K562 (cell line): Measurements from ENCODE around the gene MICOS13. TPM values are rescaled to one million over a fixed set of nuclear protein-coding genes. Genes with fewer than 3 reads are reported as not detected.

ENCODE experiments used
- ADNP ChIP-seq: fragments of 200-800 bp; sonication (Bioruptor generic); IDR thresholded peaks from 2 replicates; pipeline ENCODE4 v1.6.1; 2016; ENCODE audit warnings: missing genetic modification characterization, missing compliant biosample characterization
- DACH1 ChIP-seq: fragments of 450-650 bp; IDR thresholded peaks from 2 replicates; pipeline ENCODE4 v1.6.1; 2018; ENCODE audit not compliant: partially characterized antibody
- DIDO1 ChIP-seq: fragments of 450-650 bp; IDR thresholded peaks from 2 replicates; pipeline ENCODE4 v1.6.1; 2016; ENCODE audit warnings: low read depth, missing biosample characterization, missing genetic modification characterization
- E2F3 ChIP-seq: fragments of 250-450 bp; sonication (Bioruptor Pico); IDR thresholded peaks from 2 replicates; pipeline ENCODE4 v1.4.0; 2020; ENCODE audit warnings: mild to moderate bottlenecking
- HDAC1 ChIP-seq, 2 experiments: fragments of 450-650 bp; IDR thresholded peaks; 2 replicates each; pipeline ENCODE4 v1.6.1; 2016 to 2017; ENCODE audit warnings: inconsistent platforms in 1 of 2, mild to moderate bottlenecking in 1 of 2, moderate library complexity in 1 of 2
- HDAC3 ChIP-seq: fragments of 450-650 bp; IDR thresholded peaks from 2 replicates; pipeline ENCODE4 v1.6.1; 2018; ENCODE audit warnings: borderline replicate concordance, mild to moderate bottlenecking, moderate library complexity; ENCODE audit not compliant: partially characterized antibody
- MTA1 ChIP-seq: fragments of 450-650 bp; IDR thresholded peaks from 2 replicates; pipeline ENCODE4 v1.6.1; 2017; ENCODE audit warnings: borderline replicate concordance
- PHF20 ChIP-seq: fragments of 450-650 bp; IDR thresholded peaks from 2 replicates; pipeline ENCODE4 v1.6.1; 2018; ENCODE audit not compliant: partially characterized antibody
- POU5F1 ChIP-seq: fragments of 150-350 bp; IDR thresholded peaks from 2 replicates; pipeline ENCODE4 v1.6.1; 2014; ENCODE audit warnings: borderline replicate concordance, low read length, low read depth, mild to moderate bottlenecking; ENCODE audit not compliant: partially characterized antibody
- RBM22 ChIP-seq: fragments of 200-400 bp; formaldehyde crosslinking; IDR thresholded peaks from 2 replicates; pipeline ENCODE4 v1.6.1; 2018; ENCODE audit warnings: low read length, low read depth; ENCODE audit not compliant: poor library complexity, severe bottlenecking
- SNRNP70 ChIP-seq: fragments of 200-400 bp; formaldehyde crosslinking; optimal IDR thresholded peaks from 2 replicates; pipeline ENCODE3; 2017; ENCODE audit warnings: low read depth, low read length
- SREBF2 ChIP-seq: sonication (generic); formaldehyde crosslinking; IDR thresholded peaks from 2 replicates; pipeline ENCODE4 v1.4.0; 2020; ENCODE audit warnings: mild to moderate bottlenecking, missing genetic modification reagents
- TBL1XR1 ChIP-seq, 2 experiments: IDR thresholded peaks; 2 replicates each; pipeline ENCODE4 v1.6.1; 2012; ENCODE audit warnings: improper control_type of control experiment in 2 of 2, low read length in 2 of 2, mild to moderate bottlenecking in 1 of 2
- TOE1 ChIP-seq, 2 experiments: fragments of 450-650 bp in 1 of 2; sonication (generic) in 1 of 2; formaldehyde crosslinking in 1 of 2; IDR thresholded peaks; 2 replicates each; pipeline versions ENCODE4 v1.7.1 to v1.8.0; 2016 to 2022; ENCODE audit warnings: borderline replicate concordance in 2 of 2, mild to moderate bottlenecking in 2 of 2, antibody characterized with exemption in 1 of 2, inconsistent platforms in 1 of 2, low read depth in 1 of 2, missing genetic modification reagents in 1 of 2, moderate library complexity in 1 of 2
- ZNF253 ChIP-seq: fragments of 250-450 bp; sonication (Bioruptor Pico); conservative IDR thresholded peaks from 2 replicates; pipeline ENCODE4 v1.6.1; 2021; ENCODE audit warnings: mild to moderate bottlenecking
- polyA plus RNA-seq, 8 experiments: library from polyadenylated mRNA; depleted of rRNA in 4 of 8; stranded (reverse) in 5 of 8; unstranded in 3 of 8; fragments of >200 nt; fragmentation: Nextera tagmentation in 2 of 8; fragmentation: Illumina TruSeq in 1 of 8; extraction: Ambion mirVana in 2 of 8; extraction: Trizol in 1 of 8; gene quantifications; 2 replicates each; pipeline versions ENCODE4 v1.2.1 to v1.2.3, GENCODE V29; 2011 to 2014; ENCODE audit warnings: inconsistent platforms in 1 of 8, missing spikeins in 1 of 8
- total RNA-seq, 7 experiments: library from RNA; depleted of rRNA in 6 of 7; stranded (reverse); fragments of >200 nt in 6 of 7; fragmentation: Illumina TruSeq in 2 of 7; extraction: Trizol in 2 of 7; gene quantifications; 2 replicates each; pipeline versions ENCODE4 v1.2.1 to v1.2.3, GENCODE V29; 2011 to 2021; ENCODE audit warnings: low replicate concordance in 1 of 7
- TF ChIP-seq, protein P1 (sequence below): sonication (generic); formaldehyde crosslinking; IDR thresholded peaks from 2 replicates; pipeline ENCODE4 v1.8.1; 2023; ENCODE audit warnings: missing genetic modification reagents, mild to moderate bottlenecking, borderline replicate concordance
- TF ChIP-seq, protein P2 (sequence below): sonication (generic); formaldehyde crosslinking; IDR thresholded peaks from 2 replicates; pipeline ENCODE4 v1.5.0; 2020; ENCODE audit warnings: missing genetic modification reagents
- TF ChIP-seq, protein P3 (sequence below): sonication (generic); formaldehyde crosslinking; IDR thresholded peaks from 2 replicates; pipeline ENCODE4 v1.8.0; 2023; ENCODE audit warnings: mild to moderate bottlenecking, missing genetic modification reagents

Gene MICOS13
- total and polyA plus RNA-seq, 9 of the 15 experiments (the other 6 are each of a cell fraction or from before 2014, with no cell fraction given): 15.5 to 220 (median 49.4) TPM

DNA sequence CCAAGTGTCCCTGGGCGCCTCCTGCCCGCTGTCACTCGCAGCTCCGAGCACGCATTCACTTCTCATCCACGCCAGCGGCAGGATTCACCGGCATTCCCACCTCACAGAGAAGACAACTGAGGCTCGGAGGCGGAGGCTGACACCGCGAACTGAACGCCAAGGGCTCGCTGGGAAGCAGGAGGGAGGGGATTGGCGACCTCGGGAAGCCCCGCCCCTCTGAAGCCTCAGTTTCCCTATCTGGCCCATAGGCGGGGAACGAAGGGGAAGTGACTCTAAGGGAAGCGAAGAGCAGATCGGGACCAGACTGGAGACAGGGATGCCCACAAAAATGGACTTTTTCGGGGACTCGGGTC is 256 bp downstream of the MICOS13 start (continued):
- TF ChIP-seq RBM22: no peak
- no peak for TF ChIP-seq POU5F1
- TF ChIP-seq SREBF2 (CRISPR knock-in tag): no peak
- TF ChIP-seq E2F3 (CRISPR knock-in tag): no peak
- no peak for TF ChIP-seq SNRNP70
- peak; percentile 78 for TF ChIP-seq PHF20
- TF ChIP-seq ADNP: no peak
- TF ChIP-seq, protein P1, sequence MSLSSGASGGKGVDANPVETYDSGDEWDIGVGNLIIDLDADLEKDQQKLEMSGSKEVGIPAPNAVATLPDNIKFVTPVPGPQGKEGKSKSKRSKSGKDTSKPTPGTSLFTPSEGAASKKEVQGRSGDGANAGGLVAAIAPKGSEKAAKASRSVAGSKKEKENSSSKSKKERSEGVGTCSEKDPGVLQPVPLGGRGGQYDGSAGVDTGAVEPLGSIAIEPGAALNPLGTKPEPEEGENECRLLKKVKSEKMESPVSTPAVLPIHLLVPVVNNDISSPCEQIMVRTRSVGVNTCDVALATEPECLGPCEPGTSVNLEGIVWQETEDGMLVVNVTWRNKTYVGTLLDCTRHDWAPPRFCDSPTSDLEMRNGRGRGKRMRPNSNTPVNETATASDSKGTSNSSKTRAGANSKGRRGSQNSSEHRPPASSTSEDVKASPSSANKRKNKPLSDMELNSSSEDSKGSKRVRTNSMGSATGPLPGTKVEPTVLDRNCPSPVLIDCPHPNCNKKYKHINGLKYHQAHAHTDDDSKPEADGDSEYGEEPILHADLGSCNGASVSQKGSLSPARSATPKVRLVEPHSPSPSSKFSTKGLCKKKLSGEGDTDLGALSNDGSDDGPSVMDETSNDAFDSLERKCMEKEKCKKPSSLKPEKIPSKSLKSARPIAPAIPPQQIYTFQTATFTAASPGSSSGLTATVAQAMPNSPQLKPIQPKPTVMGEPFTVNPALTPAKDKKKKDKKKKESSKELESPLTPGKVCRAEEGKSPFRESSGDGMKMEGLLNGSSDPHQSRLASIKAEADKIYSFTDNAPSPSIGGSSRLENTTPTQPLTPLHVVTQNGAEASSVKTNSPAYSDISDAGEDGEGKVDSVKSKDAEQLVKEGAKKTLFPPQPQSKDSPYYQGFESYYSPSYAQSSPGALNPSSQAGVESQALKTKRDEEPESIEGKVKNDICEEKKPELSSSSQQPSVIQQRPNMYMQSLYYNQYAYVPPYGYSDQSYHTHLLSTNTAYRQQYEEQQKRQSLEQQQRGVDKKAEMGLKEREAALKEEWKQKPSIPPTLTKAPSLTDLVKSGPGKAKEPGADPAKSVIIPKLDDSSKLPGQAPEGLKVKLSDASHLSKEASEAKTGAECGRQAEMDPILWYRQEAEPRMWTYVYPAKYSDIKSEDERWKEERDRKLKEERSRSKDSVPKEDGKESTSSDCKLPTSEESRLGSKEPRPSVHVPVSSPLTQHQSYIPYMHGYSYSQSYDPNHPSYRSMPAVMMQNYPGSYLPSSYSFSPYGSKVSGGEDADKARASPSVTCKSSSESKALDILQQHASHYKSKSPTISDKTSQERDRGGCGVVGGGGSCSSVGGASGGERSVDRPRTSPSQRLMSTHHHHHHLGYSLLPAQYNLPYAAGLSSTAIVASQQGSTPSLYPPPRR (CRISPR knock-in tag): no peak
- no peak for TF ChIP-seq DACH1
- no peak for TF ChIP-seq TBL1XR1 (IDR thresholded peaks at IDR 0.05; ENCODE audit: low read length in 2 of 2)
- no peak for TF ChIP-seq ZNF253
- TF ChIP-seq HDAC3: no peak
- no peak for TF ChIP-seq MTA1
- TF ChIP-seq, protein P2, sequence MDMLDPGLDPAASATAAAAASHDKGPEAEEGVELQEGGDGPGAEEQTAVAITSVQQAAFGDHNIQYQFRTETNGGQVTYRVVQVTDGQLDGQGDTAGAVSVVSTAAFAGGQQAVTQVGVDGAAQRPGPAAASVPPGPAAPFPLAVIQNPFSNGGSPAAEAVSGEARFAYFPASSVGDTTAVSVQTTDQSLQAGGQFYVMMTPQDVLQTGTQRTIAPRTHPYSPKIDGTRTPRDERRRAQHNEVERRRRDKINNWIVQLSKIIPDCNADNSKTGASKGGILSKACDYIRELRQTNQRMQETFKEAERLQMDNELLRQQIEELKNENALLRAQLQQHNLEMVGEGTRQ (CRISPR knock-in tag): no peak
- TF ChIP-seq DIDO1: no peak; the same call in 1 of the 2 replicates
- TF ChIP-seq HDAC1 (IDR thresholded peaks at IDR 0.05): peak in 1 of 2 experiments; percentile 94; a peak in 1 of 4 replicates
- no peak for TF ChIP-seq TOE1 (IDR thresholded peaks at IDR 0.05; ENCODE audit: borderline replicate concordance)
- no peak for TF ChIP-seq TOE1 (CRISPR knock-in tag; IDR thresholded peaks at IDR 0.05; ENCODE audit: borderline replicate concordance, low read depth)
- TF ChIP-seq, protein P3, sequence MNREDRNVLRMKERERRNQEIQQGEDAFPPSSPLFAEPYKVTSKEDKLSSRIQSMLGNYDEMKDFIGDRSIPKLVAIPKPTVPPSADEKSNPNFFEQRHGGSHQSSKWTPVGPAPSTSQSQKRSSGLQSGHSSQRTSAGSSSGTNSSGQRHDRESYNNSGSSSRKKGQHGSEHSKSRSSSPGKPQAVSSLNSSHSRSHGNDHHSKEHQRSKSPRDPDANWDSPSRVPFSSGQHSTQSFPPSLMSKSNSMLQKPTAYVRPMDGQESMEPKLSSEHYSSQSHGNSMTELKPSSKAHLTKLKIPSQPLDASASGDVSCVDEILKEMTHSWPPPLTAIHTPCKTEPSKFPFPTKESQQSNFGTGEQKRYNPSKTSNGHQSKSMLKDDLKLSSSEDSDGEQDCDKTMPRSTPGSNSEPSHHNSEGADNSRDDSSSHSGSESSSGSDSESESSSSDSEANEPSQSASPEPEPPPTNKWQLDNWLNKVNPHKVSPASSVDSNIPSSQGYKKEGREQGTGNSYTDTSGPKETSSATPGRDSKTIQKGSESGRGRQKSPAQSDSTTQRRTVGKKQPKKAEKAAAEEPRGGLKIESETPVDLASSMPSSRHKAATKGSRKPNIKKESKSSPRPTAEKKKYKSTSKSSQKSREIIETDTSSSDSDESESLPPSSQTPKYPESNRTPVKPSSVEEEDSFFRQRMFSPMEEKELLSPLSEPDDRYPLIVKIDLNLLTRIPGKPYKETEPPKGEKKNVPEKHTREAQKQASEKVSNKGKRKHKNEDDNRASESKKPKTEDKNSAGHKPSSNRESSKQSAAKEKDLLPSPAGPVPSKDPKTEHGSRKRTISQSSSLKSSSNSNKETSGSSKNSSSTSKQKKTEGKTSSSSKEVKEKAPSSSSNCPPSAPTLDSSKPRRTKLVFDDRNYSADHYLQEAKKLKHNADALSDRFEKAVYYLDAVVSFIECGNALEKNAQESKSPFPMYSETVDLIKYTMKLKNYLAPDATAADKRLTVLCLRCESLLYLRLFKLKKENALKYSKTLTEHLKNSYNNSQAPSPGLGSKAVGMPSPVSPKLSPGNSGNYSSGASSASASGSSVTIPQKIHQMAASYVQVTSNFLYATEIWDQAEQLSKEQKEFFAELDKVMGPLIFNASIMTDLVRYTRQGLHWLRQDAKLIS: no peak; the same call in 1 of the 2 replicates
